ENCODE data around the gene ANKS1A.
A peak's percentile ranks its signal among the peaks of the same experiment; 100 is the strongest.

The ANKS1A gene

DNA sequence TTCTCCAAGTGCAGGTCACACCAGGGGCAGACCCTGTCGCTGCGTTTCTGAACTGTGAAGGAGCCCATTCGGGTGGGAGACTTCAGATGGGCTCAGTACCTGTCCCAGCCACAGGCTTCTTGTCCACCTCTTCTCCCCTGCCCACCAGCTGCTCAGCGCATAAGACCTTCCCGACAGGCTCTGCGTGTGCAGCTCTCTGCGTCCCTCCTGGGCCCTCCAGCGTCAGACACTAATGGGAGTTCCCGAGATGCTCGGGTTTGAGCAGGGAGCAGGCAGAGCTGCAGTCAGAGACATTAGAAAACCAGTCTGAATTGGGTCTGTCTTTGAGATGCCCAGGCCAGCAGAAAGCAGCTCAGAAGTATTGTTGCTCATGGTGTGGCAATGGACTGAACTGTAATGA lies 201.7 kb downstream of the ANKS1A start:
- Histone ChIP-seq H2BK120ac (ENCODE audit: insufficient read depth, low read length, poor library complexity) (no peak overlapping the region), H2BK5ac (ENCODE audit: low read depth, low read length, poor library complexity) (no peak overlapping the region), H2BK12ac (ENCODE audit: low read length) (no peak overlapping the region), H3K79me1 (ENCODE audit: low read length) (no peaks in the 10 kb centered on the region), H3K27me3 (ENCODE audit: insufficient read depth, low read length) (no peaks in the 10 kb centered on the region), H3K79me2 (ENCODE audit: control insufficient read depth, insufficient read depth, low read length, poor library complexity) (no peaks in the 10 kb centered on the region), H3K4me3 (ENCODE audit: low read depth, low read length) (no peak overlapping the region), H3K23ac (ENCODE audit: low read length) (no peak overlapping the region), H3K18ac (ENCODE audit: low read length) (no peak overlapping the region), H4K91ac (ENCODE audit: low read depth, low read length) (no peak overlapping the region), H3K9ac (ENCODE audit: low read length) (no peak overlapping the region), H3K36me3 (ENCODE audit: control insufficient read depth in 1 of 2, insufficient read depth in 2 of 2, low read length in 2 of 2) (peaks cover 56 to 58% of the 10 kb centered on the region in 2 experiments), H4K8ac (ENCODE audit: low read depth, low read length) (no peak overlapping the region), H3K4me2 (ENCODE audit: low read length) (no peak overlapping the region), H2AK5ac (ENCODE audit: low read length) (no peak overlapping the region), H3K4me1 (ENCODE audit: control insufficient read depth in 1 of 2, insufficient read depth in 2 of 2, low read length in 2 of 2) (peaks cover 5 to 7% of the 10 kb centered on the region in 2 experiments), H3K4ac (ENCODE audit: low read depth, low read length) (no peak overlapping the region), H4K12ac (ENCODE audit: low read depth, low read length) (no peak overlapping the region), H3K27ac (ENCODE audit: low read depth, low read length) (no peak overlapping the region), H3K9me3 (ENCODE audit: insufficient read depth, low read depth, low read length) (no peaks in the 10 kb centered on the region), H2AFZ (ENCODE audit: insufficient read depth, low read length, poor library complexity) (no peak overlapping the region), H3K14ac (ENCODE audit: low read length) (no peak overlapping the region)
- WGBS (ENCODE audit: extremely low coverage, insufficient coverage, insufficient read length) = no CpG with 5 or more reads among the region's 10 CpGs
- no peak for DNase-seq

DNA sequence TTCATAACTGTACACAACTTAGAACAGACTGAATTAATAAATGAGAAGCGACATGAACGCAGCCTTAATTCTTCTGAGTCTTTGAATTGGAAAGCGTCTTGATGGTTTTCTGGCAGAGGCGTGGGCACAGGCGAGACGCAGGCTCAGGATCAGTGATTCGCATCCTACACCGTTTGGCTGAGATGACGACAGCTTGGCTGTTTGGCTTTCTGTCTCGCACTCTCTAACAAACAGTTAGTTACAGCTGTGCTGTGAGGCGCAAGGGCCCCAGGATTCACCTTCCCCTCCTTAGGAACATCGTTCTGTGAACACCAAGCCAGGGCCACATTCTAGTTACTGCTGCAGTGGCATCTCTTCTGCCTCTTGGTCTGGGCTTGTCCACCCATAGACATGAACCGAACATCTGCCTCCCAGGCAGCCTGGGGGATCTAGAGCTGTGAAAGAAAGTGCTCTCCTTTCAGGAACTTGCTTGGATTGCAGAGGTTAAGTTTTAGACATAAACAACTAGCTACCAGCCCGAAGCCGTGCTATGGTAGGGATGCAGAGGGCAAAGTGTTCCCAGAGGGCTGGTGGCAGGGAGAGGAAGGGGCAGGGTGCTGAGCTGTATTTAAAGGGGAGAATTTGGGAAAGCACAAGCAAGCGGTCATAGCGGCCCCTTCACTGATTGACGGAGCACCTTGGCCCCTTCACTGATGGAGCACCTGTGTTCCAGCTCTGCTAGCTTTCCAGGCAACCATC lies 202.5 kb downstream of the ANKS1A start:
- Histone ChIP-seq H4K12ac (ENCODE audit: low read depth, low read length) (no peak overlapping the region), H3K4ac (ENCODE audit: low read depth, low read length) (no peak overlapping the region), H2BK12ac (ENCODE audit: low read length) (no peak overlapping the region), H2AK5ac (ENCODE audit: low read length) (no peak overlapping the region), H3K4me2 (ENCODE audit: low read length) (no peak overlapping the region), H3K18ac (ENCODE audit: low read length) (no peak overlapping the region), H3K4me3 (ENCODE audit: low read depth, low read length) (no peak overlapping the region), H4K91ac (ENCODE audit: low read depth, low read length) (no peak overlapping the region), H3K79me2 (ENCODE audit: control insufficient read depth, insufficient read depth, low read length, poor library complexity) (no peaks in the 10 kb centered on the region), H3K9me3 (ENCODE audit: insufficient read depth, low read depth, low read length) (no peaks in the 10 kb centered on the region), H3K23ac (ENCODE audit: low read length) (no peak overlapping the region), H4K8ac (ENCODE audit: low read depth, low read length) (no peak overlapping the region), H3K4me1 (ENCODE audit: control insufficient read depth in 1 of 2, insufficient read depth in 2 of 2, low read length in 2 of 2) (peaks cover 5 to 7% of the 10 kb centered on the region in 2 experiments), H2BK120ac (ENCODE audit: insufficient read depth, low read length, poor library complexity) (no peak overlapping the region), H3K27ac (ENCODE audit: low read depth, low read length) (no peak overlapping the region), H2AFZ (ENCODE audit: insufficient read depth, low read length, poor library complexity) (no peak overlapping the region), H3K27me3 (ENCODE audit: insufficient read depth, low read length) (no peaks in the 10 kb centered on the region), H3K9ac (ENCODE audit: low read length) (no peak overlapping the region), H3K14ac (ENCODE audit: low read length) (no peak overlapping the region), H3K79me1 (ENCODE audit: low read length) (no peaks in the 10 kb centered on the region), H3K36me3 (ENCODE audit: control insufficient read depth in 1 of 2, insufficient read depth in 2 of 2, low read length in 2 of 2) (peaks cover 48 to 50% of the 10 kb centered on the region in 2 experiments), H2BK5ac (ENCODE audit: low read depth, low read length, poor library complexity) (no peak overlapping the region)
- no peak for DNase-seq
- no CpG with 5 or more reads among the region's 18 CpGs for WGBS (ENCODE audit: extremely low coverage, insufficient coverage, insufficient read length)

DNA sequence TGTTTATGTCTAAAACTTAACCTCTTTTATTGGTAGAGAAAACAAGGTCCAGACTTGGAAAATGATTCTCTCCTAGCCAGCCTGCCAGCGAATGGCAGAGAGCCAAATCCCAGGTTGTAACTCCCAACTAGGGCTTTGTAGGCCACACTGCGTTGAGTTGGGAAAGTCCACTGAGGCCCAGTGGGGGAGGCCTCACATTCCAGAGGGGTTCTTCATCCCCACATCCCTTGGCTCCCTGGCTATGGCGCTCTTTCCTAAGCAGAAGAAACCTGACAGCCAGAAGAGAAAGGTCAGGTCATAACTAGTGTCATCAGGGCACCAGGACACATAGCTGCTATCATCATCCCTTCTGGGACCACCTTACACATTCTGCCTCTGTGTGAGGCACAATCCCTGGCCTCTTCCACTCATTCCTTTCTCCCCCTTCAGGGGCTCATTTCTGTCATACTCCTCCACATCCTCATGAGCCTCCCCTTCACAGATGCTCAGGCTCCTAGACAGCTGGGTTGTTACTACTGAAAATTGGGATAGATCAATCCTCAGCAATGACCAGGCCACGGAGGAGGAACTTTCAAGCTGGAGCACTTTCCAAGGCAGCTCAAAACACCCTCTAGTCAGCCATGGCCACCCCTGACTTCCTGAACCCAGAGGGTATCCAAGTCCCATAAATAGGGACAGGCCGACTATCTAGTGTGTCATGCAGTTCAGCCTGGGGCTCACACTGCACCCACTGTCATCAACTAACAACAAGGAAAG lies 203.5 kb downstream of the ANKS1A start:
- H2AK5ac ChIP-seq (ENCODE audit: low read length) = no peak overlapping the region
- no peaks in the 10 kb centered on the region for H3K27me3 ChIP-seq (ENCODE audit: insufficient read depth, low read length)
- H2BK5ac ChIP-seq (ENCODE audit: low read depth, low read length, poor library complexity) = no peak overlapping the region
- H3K23ac ChIP-seq (ENCODE audit: low read length) = no peak overlapping the region
- no peaks in the 10 kb centered on the region for H3K9me3 ChIP-seq (ENCODE audit: insufficient read depth, low read depth, low read length)
- no peak overlapping the region for H3K18ac ChIP-seq (ENCODE audit: low read length)
- no peak overlapping the region for H3K4me2 ChIP-seq (ENCODE audit: low read length)
- no peaks in the 10 kb centered on the region for H3K79me1 ChIP-seq (ENCODE audit: low read length)
- peaks cover 38 to 40% of the 10 kb centered on the region in 2 experiments for H3K36me3 ChIP-seq (ENCODE audit: control insufficient read depth in 1 of 2, insufficient read depth in 2 of 2, low read length in 2 of 2)
- H2BK120ac ChIP-seq (ENCODE audit: insufficient read depth, low read length, poor library complexity) = no peak overlapping the region
- H2BK12ac ChIP-seq (ENCODE audit: low read length) = no peak overlapping the region
- H2AFZ ChIP-seq (ENCODE audit: insufficient read depth, low read length, poor library complexity) = no peak overlapping the region
- DNase-seq = peak in 1 of 2 donors; percentile 25
- no peak overlapping the region for H3K4me3 ChIP-seq (ENCODE audit: low read depth, low read length)
- no peak overlapping the region for H4K8ac ChIP-seq (ENCODE audit: low read depth, low read length)
- peaks cover 5 to 7% of the 10 kb centered on the region in 2 experiments for H3K4me1 ChIP-seq (ENCODE audit: control insufficient read depth in 1 of 2, insufficient read depth in 2 of 2, low read length in 2 of 2)
- no peak overlapping the region for H4K91ac ChIP-seq (ENCODE audit: low read depth, low read length)
- H3K9ac ChIP-seq (ENCODE audit: low read length) = no peak overlapping the region
- no peak overlapping the region for H4K12ac ChIP-seq (ENCODE audit: low read depth, low read length)
- no peak overlapping the region for H3K27ac ChIP-seq (ENCODE audit: low read depth, low read length)
- no peak overlapping the region for H3K14ac ChIP-seq (ENCODE audit: low read length)
- WGBS (ENCODE audit: extremely low coverage, insufficient coverage, insufficient read length) = no CpG with 5 or more reads among the region's 5 CpGs
- H3K4ac ChIP-seq (ENCODE audit: low read depth, low read length) = no peak overlapping the region
- H3K79me2 ChIP-seq (ENCODE audit: control insufficient read depth, insufficient read depth, low read length, poor library complexity) = no peaks in the 10 kb centered on the region

DNA sequence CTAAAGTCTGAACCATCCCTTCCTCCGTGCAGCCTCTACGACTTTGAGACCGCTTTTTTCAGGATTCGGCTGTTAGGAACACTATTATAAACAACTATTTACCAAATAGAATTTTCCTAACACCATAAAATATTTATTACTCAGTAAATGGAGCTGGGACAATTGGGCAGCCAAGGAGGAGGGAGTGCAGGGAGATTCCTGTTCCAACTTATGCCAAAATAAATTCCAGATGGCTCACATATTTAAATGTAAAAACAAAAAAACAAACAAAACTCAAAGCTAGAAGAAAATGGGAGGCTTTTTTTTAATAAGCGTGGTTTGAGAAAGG lies 204.0 kb downstream of the ANKS1A start:
- no CpG with 5 or more reads among the region's 5 CpGs for WGBS (ENCODE audit: extremely low coverage, insufficient coverage, insufficient read length)
- no peaks in the 10 kb centered on the region for H3K9me3 ChIP-seq (ENCODE audit: insufficient read depth, low read depth, low read length)

More for the DNA sequence above, 204.0 kb downstream of the ANKS1A start:
- H4K91ac ChIP-seq (ENCODE audit: low read depth, low read length) = no peak overlapping the region
- H4K8ac ChIP-seq (ENCODE audit: low read depth, low read length) = no peak overlapping the region
- H3K36me3 ChIP-seq (ENCODE audit: control insufficient read depth in 1 of 2, insufficient read depth in 2 of 2, low read length in 2 of 2) = peaks cover 32 to 34% of the 10 kb centered on the region in 2 experiments
- no peak overlapping the region for H3K18ac ChIP-seq (ENCODE audit: low read length)
- no peak overlapping the region for H2AK5ac ChIP-seq (ENCODE audit: low read length)
- DNase-seq = no peak
- no peak overlapping the region for H3K27ac ChIP-seq (ENCODE audit: low read depth, low read length)
- no peak overlapping the region for H3K23ac ChIP-seq (ENCODE audit: low read length)
- no peaks in the 10 kb centered on the region for H3K79me2 ChIP-seq (ENCODE audit: control insufficient read depth, insufficient read depth, low read length, poor library complexity)
- no peak overlapping the region for H4K12ac ChIP-seq (ENCODE audit: low read depth, low read length)
- no peaks in the 10 kb centered on the region for H3K27me3 ChIP-seq (ENCODE audit: insufficient read depth, low read length)
- H3K4me3 ChIP-seq (ENCODE audit: low read depth, low read length) = no peak overlapping the region
- H3K14ac ChIP-seq (ENCODE audit: low read length) = no peak overlapping the region
- H3K4ac ChIP-seq (ENCODE audit: low read depth, low read length) = no peak overlapping the region
- H3K79me1 ChIP-seq (ENCODE audit: low read length) = no peaks in the 10 kb centered on the region
- no peak overlapping the region for H2AFZ ChIP-seq (ENCODE audit: insufficient read depth, low read length, poor library complexity)
- H3K4me1 ChIP-seq (ENCODE audit: control insufficient read depth in 1 of 2, insufficient read depth in 2 of 2, low read length in 2 of 2) = peaks cover 5 to 7% of the 10 kb centered on the region in 2 experiments
- no peak overlapping the region for H2BK120ac ChIP-seq (ENCODE audit: insufficient read depth, low read length, poor library complexity)
- H3K4me2 ChIP-seq (ENCODE audit: low read length) = no peak overlapping the region
- H2BK12ac ChIP-seq (ENCODE audit: low read length) = no peak overlapping the region
- H3K9ac ChIP-seq (ENCODE audit: low read length) = no peak overlapping the region
- H2BK5ac ChIP-seq (ENCODE audit: low read depth, low read length, poor library complexity) = no peak overlapping the region

Data from trophoblast cell (in vitro differentiated cells and primary cell).